B cell (primary cell): ENCODE measurements around the gene CLEC11A.
"Not testable (repeated sequence)": the region's sequence is repeated elsewhere in the genome, so short reads cannot be mapped to it uniquely, and the experiment has no call there.

Experiments used
- CTCF ChIP-seq: fragments of 200-600 bp; IDR thresholded peaks from one replicate; pipeline ENCODE4 v1.8.0; 2022; ENCODE audit warnings: antibody characterized with exemption, mild to moderate bottlenecking
- EZH2 ChIP-seq: IDR thresholded peaks from 2 replicates; pipeline ENCODE4 v1.6.1; 2012; ENCODE audit warnings: borderline replicate concordance, low read depth, mild to moderate bottlenecking, moderate library complexity, low read length; ENCODE audit not compliant: insufficient read depth, poor library complexity, severe bottlenecking

GRCh38 chr19:50761501-50761900 is 38.3 kb downstream of the CLEC11A start:
- not testable (repeated sequence) for TF ChIP-seq CTCF, EZH2
